ENCODE measurements around the gene BRI3. TPM values are rescaled to one million over a fixed set of nuclear protein-coding genes. Genes with fewer than 3 reads are reported as not detected.
A peak's percentile ranks its signal among the peaks of the same experiment; 100 is the strongest.

BRI3 gene
- total RNA-seq, 2 donors from 2014 or later, result 68.5 to 85.4 TPM

GRCh38 chr7:98289333-98289875 is 7.9 kb downstream of the BRI3 start:
- DNase-seq (ENCODE audit: low spot score), result no peak
- Histone ChIP-seq H3K9me3 (no peaks in the 10 kb centered on the region), H3K27me3 (replicated peaks; ENCODE audit: insufficient read depth) (no peaks in the 10 kb centered on the region), H3K27ac (peak overlapping the region in 1 of 2 donors; percentile 34), H3K4me1 (replicated peaks) (peaks cover 31% of the 10 kb centered on the region), H3K36me3 (peaks cover 11 to 13% of the 10 kb centered on the region in 2 donors), H3K4me3 (no peak overlapping the region)
- intact Hi-C loops (cut with DNase I), result loop anchor here (5.0 kb wide), 2 partner anchors 37 to 113 kb away; partner anchors contain the start of genes BAIAP2L1 and TECPR1
- 92% methylated on average over 4 of the region's 4 CpGs for WGBS
- TF ChIP-seq POLR2A (IDR thresholded peaks at IDR 0.05), result no peak
- TF ChIP-seq, protein P1, sequence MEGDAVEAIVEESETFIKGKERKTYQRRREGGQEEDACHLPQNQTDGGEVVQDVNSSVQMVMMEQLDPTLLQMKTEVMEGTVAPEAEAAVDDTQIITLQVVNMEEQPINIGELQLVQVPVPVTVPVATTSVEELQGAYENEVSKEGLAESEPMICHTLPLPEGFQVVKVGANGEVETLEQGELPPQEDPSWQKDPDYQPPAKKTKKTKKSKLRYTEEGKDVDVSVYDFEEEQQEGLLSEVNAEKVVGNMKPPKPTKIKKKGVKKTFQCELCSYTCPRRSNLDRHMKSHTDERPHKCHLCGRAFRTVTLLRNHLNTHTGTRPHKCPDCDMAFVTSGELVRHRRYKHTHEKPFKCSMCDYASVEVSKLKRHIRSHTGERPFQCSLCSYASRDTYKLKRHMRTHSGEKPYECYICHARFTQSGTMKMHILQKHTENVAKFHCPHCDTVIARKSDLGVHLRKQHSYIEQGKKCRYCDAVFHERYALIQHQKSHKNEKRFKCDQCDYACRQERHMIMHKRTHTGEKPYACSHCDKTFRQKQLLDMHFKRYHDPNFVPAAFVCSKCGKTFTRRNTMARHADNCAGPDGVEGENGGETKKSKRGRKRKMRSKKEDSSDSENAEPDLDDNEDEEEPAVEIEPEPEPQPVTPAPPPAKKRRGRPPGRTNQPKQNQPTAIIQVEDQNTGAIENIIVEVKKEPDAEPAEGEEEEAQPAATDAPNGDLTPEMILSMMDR (IDR thresholded peaks at IDR 0.05), result no peak
- no peak for TF ChIP-seq POLR2AphosphoS5 (IDR thresholded peaks at IDR 0.05)

GRCh38 chr7:98291717-98292116 is 10.2 kb downstream of the BRI3 start:
- Histone ChIP-seq H3K9me3 (no peaks in the 10 kb centered on the region), H3K27ac (peak overlapping the region in 1 of 2 donors; percentile 2), H3K27me3 (replicated peaks; ENCODE audit: insufficient read depth) (no peaks in the 10 kb centered on the region), H3K4me3 (no peak overlapping the region), H3K4me1 (replicated peaks) (peaks cover 26% of the 10 kb centered on the region), H3K36me3 (peaks cover 11 to 13% of the 10 kb centered on the region in 2 donors)
- no peak for DNase-seq (ENCODE audit: low spot score)
- WGBS, result 74% methylated on average over 7 of the region's 7 CpGs
- TF ChIP-seq, protein P1 (IDR thresholded peaks at IDR 0.05), result no peak
- TF ChIP-seq POLR2A (IDR thresholded peaks at IDR 0.05) (no peak), POLR2AphosphoS5 (IDR thresholded peaks at IDR 0.05) (no peak)
- intact Hi-C loops (cut with DNase I), result no loop called here

GRCh38 chr7:98293265-98293664 is 11.8 kb downstream of the BRI3 start:
- Histone ChIP-seq H3K4me1 (replicated peaks) (peaks cover 21% of the 10 kb centered on the region), H3K27me3 (replicated peaks; ENCODE audit: insufficient read depth) (no peaks in the 10 kb centered on the region), H3K9me3 (no peaks in the 10 kb centered on the region), H3K27ac (no peak overlapping the region), H3K36me3 (peaks cover 11 to 13% of the 10 kb centered on the region in 2 donors), H3K4me3 (no peak overlapping the region)
- 85% methylated on average over 17 of the region's 17 CpGs for WGBS
- TF ChIP-seq POLR2AphosphoS5 (IDR thresholded peaks at IDR 0.05) (no peak), POLR2A (IDR thresholded peaks at IDR 0.05) (no peak)
- TF ChIP-seq, protein P1 (IDR thresholded peaks at IDR 0.05), result no peak
- no peak for DNase-seq (ENCODE audit: low spot score)
- intact Hi-C loops (cut with DNase I), result no loop called here

GRCh38 chr7:98293746-98294145 is 12.3 kb downstream of the BRI3 start:
- no peak overlapping the region for H3K27ac ChIP-seq
- peaks cover 19% of the 10 kb centered on the region for H3K4me1 ChIP-seq (replicated peaks)
- no peaks in the 10 kb centered on the region for H3K9me3 ChIP-seq
- no peak for TF ChIP-seq POLR2AphosphoS5 (IDR thresholded peaks at IDR 0.05)
- TF ChIP-seq POLR2A (IDR thresholded peaks at IDR 0.05), result no peak
- TF ChIP-seq, protein P1 (IDR thresholded peaks at IDR 0.05), result no peak
- WGBS, result 81% methylated on average over 13 of the region's 13 CpGs
- intact Hi-C loops (cut with DNase I), result no loop called here
- no peak for DNase-seq (ENCODE audit: low spot score)
- H3K4me3 ChIP-seq, result no peak overlapping the region
- peaks cover 11 to 13% of the 10 kb centered on the region in 2 donors for H3K36me3 ChIP-seq
- no peaks in the 10 kb centered on the region for H3K27me3 ChIP-seq (replicated peaks; ENCODE audit: insufficient read depth)

GRCh38 chr7:98294326-98294725 is 12.8 kb downstream of the BRI3 start:
- TF ChIP-seq POLR2AphosphoS5 (IDR thresholded peaks at IDR 0.05) (no peak), POLR2A (IDR thresholded peaks at IDR 0.05) (no peak)
- TF ChIP-seq, protein P1 (IDR thresholded peaks at IDR 0.05), result no peak
- peaks cover 11 to 13% of the 10 kb centered on the region in 2 donors for H3K36me3 ChIP-seq
- no peak overlapping the region for H3K4me3 ChIP-seq
- H3K9me3 ChIP-seq, result no peaks in the 10 kb centered on the region
- H3K27ac ChIP-seq, result peak overlapping the region in 1 of 2 donors; percentile 78
- no peak for DNase-seq (ENCODE audit: low spot score)
- intact Hi-C loops (cut with DNase I), result no loop called here
- H3K27me3 ChIP-seq (replicated peaks; ENCODE audit: insufficient read depth), result no peaks in the 10 kb centered on the region
- 81% methylated on average over 15 of the region's 15 CpGs for WGBS
- peaks cover 19% of the 10 kb centered on the region for H3K4me1 ChIP-seq (replicated peaks)

Data from prostate gland (tissue), 2 donors.